OCI-LY1 (cell line): ENCODE data around the gene ARHGAP28.

ENCODE experiments used
- H2AFZ ChIP-seq: fragments of 200-600 bp; sonication (generic), shearing (Covaris generic); 2 replicates; pipeline ENCODE4 v1.6.0; 2014; ENCODE audit warnings: antibody characterized with exemption, mild to moderate bottlenecking, low read length
- H3F3A ChIP-seq: fragments of 200-600 bp; sonication (generic), shearing (Covaris generic); 2 replicates; pipeline ENCODE4 v1.6.0; 2014; ENCODE audit warnings: mild to moderate bottlenecking, antibody characterized with exemption, low read length, moderate library complexity; ENCODE audit not compliant: insufficient read depth
- H3K27ac ChIP-seq: fragments of 200-600 bp; sonication (generic); 2 replicates; pipeline ENCODE4 v1.5.1; 2014; ENCODE audit warnings: low read length, mixed run types, mild to moderate bottlenecking, low read depth; ENCODE audit not compliant: poor library complexity, severe bottlenecking
- H3K27me3 ChIP-seq: fragments of 200-600 bp; sonication (generic); 2 replicates; pipeline ENCODE4 v1.6.0; 2014; ENCODE audit warnings: antibody characterized with exemption, mild to moderate bottlenecking, low read length, moderate library complexity; ENCODE audit not compliant: insufficient read depth
- H3K36me3 ChIP-seq: fragments of 200-600 bp; sonication (generic); 2 replicates; pipeline ENCODE4 v1.6.1; 2014; ENCODE audit warnings: mild to moderate bottlenecking, antibody characterized with exemption, low read length, moderate library complexity, mixed read lengths; ENCODE audit not compliant: insufficient read depth
- H3K4me1 ChIP-seq: fragments of 200-600 bp; sonication (generic); 2 replicates; pipeline ENCODE4 v1.5.1; 2014; ENCODE audit warnings: mild to moderate bottlenecking, low read length, moderate library complexity; ENCODE audit not compliant: insufficient read depth, severe bottlenecking
- H3K4me2 ChIP-seq: fragments of 200-600 bp; sonication (generic), shearing (Covaris generic); 2 replicates; pipeline ENCODE4 v1.6.1; 2014; ENCODE audit warnings: low read length
- H3K4me3 ChIP-seq: fragments of 200-600 bp; sonication (generic); 2 replicates; pipeline ENCODE4 v1.5.1; 2014; ENCODE audit warnings: low read length, low read depth, mild to moderate bottlenecking, mixed read lengths; ENCODE audit not compliant: poor library complexity, severe bottlenecking
- H3K79me2 ChIP-seq: fragments of 200-600 bp; shearing (Covaris generic); 2 replicates; pipeline ENCODE4 v1.6.1; 2016; ENCODE audit warnings: mixed run types, low read length, mixed read lengths; ENCODE audit not compliant: insufficient read depth
- H3K9ac ChIP-seq: fragments of 200-600 bp; sonication (generic), shearing (Covaris generic); 2 replicates; pipeline ENCODE4 v1.6.1; 2014; ENCODE audit warnings: mild to moderate bottlenecking, low read length, mixed read lengths
- H3K9me2 ChIP-seq: fragments of 200-600 bp; sonication (generic), shearing (Covaris generic); 2 replicates; pipeline ENCODE4 v1.6.1; 2014; ENCODE audit warnings: low read depth, mild to moderate bottlenecking, low read length, mixed read lengths
- H3K9me3 ChIP-seq: fragments of 200-600 bp; shearing (Covaris generic); 2 replicates; pipeline ENCODE4 v1.6.1; 2014; ENCODE audit warnings: low read length, mixed read lengths
- H4K20me1 ChIP-seq: fragments of 200-600 bp; sonication (generic), shearing (Covaris generic); 2 replicates; pipeline ENCODE4 v1.6.0; 2016; ENCODE audit warnings: mild to moderate bottlenecking, low read length; ENCODE audit not compliant: insufficient read depth
- CTCF ChIP-seq: fragments of 200-600 bp; sonication (generic), shearing (Covaris generic); IDR thresholded peaks from 2 replicates; pipeline ENCODE4 v1.5.1; 2017; ENCODE audit warnings: mild to moderate bottlenecking, antibody characterized with exemption, low read length, moderate library complexity, mixed read lengths
- EZH2 ChIP-seq: fragments of 200-600 bp; sonication (generic), shearing (Covaris generic); IDR thresholded peaks from 2 replicates; pipeline ENCODE4 v1.8.0; 2017; ENCODE audit warnings: borderline replicate concordance, mixed run types, mild to moderate bottlenecking, antibody characterized with exemption, low read length, moderate library complexity, mixed read lengths

Gene ARHGAP28

DNA sequence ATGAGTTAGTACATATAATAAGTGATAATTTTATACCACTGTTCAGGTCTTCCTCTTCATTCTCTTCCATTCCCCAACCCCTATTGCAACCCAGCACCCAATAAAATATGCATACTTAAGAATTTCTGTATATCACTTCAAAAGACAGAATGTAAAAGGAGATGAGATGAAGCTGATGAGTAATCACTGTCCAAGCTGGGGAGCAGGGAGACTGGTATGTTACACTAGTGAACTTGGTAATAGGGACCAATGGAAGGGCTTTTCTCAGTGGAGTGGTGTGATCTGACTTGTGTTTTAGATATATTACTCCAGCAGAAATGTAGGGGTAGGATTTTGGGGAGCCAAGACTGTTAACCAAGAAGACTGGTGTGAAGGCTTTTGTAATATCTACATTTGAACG lies 18.0 kb upstream of the ARHGAP28 start:
- H3K79me2 ChIP-seq: no peaks in the 10 kb centered on the region
- no peak overlapping the region for H3K27ac ChIP-seq
- no peak overlapping the region for H2AFZ ChIP-seq
- H4K20me1 ChIP-seq: no peaks in the 10 kb centered on the region
- H3K27me3 ChIP-seq: no peaks in the 10 kb centered on the region
- no peak overlapping the region for H3K4me3 ChIP-seq
- no peaks in the 10 kb centered on the region for H3K4me1 ChIP-seq
- no peak overlapping the region for H3K4me2 ChIP-seq
- no peak overlapping the region for H3K9ac ChIP-seq
- no peaks in the 10 kb centered on the region for H3K36me3 ChIP-seq
- TF ChIP-seq EZH2: no peak
- TF ChIP-seq CTCF: no peak
- H3K9me2 ChIP-seq: no peaks in the 10 kb centered on the region
- H3K9me3 ChIP-seq: no peaks in the 10 kb centered on the region
- H3F3A ChIP-seq: no peaks in the 10 kb centered on the region

DNA sequence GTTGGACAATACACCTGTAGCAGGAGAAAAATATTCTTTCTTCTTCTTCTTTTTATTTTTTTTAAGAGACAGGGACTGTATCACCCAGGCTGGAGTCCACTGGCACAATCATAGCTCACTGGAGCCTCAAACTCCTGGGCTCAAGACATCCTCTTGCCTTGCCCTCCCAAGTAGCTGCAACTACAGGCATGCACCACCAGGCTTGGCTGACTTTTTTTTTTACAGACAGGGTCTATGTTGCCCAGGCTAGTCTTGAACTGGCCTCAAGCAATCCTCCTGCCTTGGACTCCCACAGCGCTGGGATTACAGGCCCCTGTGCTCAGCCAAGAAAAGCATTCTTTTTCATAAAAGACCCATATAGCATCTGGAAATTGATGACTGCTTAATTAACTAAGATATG lies 17.1 kb upstream of the ARHGAP28 start:
- Histone ChIP-seq H3K27ac (no peak overlapping the region), H3K27me3 (no peaks in the 10 kb centered on the region), H3K36me3 (no peaks in the 10 kb centered on the region), H3K9ac (no peak overlapping the region), H3K9me3 (no peaks in the 10 kb centered on the region), H2AFZ (no peak overlapping the region), H3K4me3 (no peak overlapping the region), H4K20me1 (no peaks in the 10 kb centered on the region), H3K4me2 (no peak overlapping the region), H3K4me1 (no peaks in the 10 kb centered on the region), H3F3A (no peaks in the 10 kb centered on the region), H3K9me2 (no peaks in the 10 kb centered on the region), H3K79me2 (no peaks in the 10 kb centered on the region)
- TF ChIP-seq EZH2 (no peak), CTCF (no peak)

DNA sequence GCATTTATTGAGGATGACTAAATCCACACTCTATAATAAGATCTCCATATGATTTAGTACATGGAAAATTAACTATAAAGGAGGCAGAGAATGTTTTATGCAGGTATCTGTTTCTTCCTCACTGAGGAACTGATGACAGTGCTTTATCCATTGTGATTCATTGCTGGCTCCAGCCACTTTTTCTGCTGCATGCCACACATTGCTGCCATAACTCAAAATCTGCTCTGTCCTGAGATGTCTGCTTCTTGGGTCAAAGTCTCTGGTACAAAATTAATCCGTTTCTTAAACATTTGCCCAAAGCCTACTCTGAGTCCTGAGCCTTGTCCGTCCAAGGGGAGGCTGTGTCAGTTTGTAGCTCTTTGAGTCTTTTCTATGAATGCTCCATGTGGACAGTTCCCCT lies 15.5 kb upstream of the ARHGAP28 start:
- H3K27ac ChIP-seq: no peak overlapping the region
- no peaks in the 10 kb centered on the region for H4K20me1 ChIP-seq
- H3K4me3 ChIP-seq: no peak overlapping the region
- no peak overlapping the region for H2AFZ ChIP-seq
- no peaks in the 10 kb centered on the region for H3K79me2 ChIP-seq
- no peaks in the 10 kb centered on the region for H3K9me2 ChIP-seq
- H3K9me3 ChIP-seq: no peaks in the 10 kb centered on the region
- H3K4me1 ChIP-seq: no peaks in the 10 kb centered on the region
- no peak overlapping the region for H3K4me2 ChIP-seq
- H3K27me3 ChIP-seq: no peaks in the 10 kb centered on the region
- H3K36me3 ChIP-seq: no peaks in the 10 kb centered on the region
- no peaks in the 10 kb centered on the region for H3F3A ChIP-seq
- TF ChIP-seq EZH2 (no peak), CTCF (no peak)
- H3K9ac ChIP-seq: no peak overlapping the region
